Gastrocnemius medialis (tissue), 4 donors: Measurements from ENCODE around the gene VSNL1. TPM values are rescaled to one million over a fixed set of nuclear protein-coding genes. Genes with fewer than 3 reads are reported as not detected.
A peak's percentile ranks its signal among the peaks of the same experiment; 100 is the strongest.

ENCODE experiments used
- ATAC-seq, 2 donors: fragments of 150-250 bp; one replicate each; pipeline ENCODE4 v1.9.1; 2016
- DNase-seq, 2 donors: peaks; one replicate each; pipeline ENCODE4 v3.0.0-alpha.2; 2019
- H3K27ac ChIP-seq, 4 donors: fragments of 200-600 bp; sonication (generic); 1 replicate in 1 of 4; 2 replicates in 3 of 4; pipeline ENCODE4 v1.5.1; 2016 to 2018; ENCODE audit warnings: mild to moderate bottlenecking in 2 of 4, moderate library complexity in 1 of 4
- H3K27me3 ChIP-seq, 3 donors: fragments of 200-600 bp; sonication (generic) in 2 of 3; 1 replicate in 1 of 3; 2 replicates in 2 of 3; pipeline versions ENCODE4 v1.5.1 to v1.6.0; 2016 to 2019; ENCODE audit warnings: mild to moderate bottlenecking in 1 of 3, moderate library complexity in 1 of 3
- H3K36me3 ChIP-seq, 2 donors: fragments of 200-600 bp; sonication (generic) in 1 of 2; one replicate each; pipeline ENCODE4 v1.5.1; 2017 to 2018
- H3K4me1 ChIP-seq, 2 donors: fragments of 200-600 bp; sonication (generic) in 1 of 2; one replicate each; pipeline ENCODE4 v1.5.1; 2016 to 2017; ENCODE audit warnings: mild to moderate bottlenecking in 2 of 2
- H3K4me3 ChIP-seq, 4 donors: fragments of 200-600 bp; sonication (generic) in 3 of 4; 1 replicate in 1 of 4; 2 replicates in 3 of 4; pipeline ENCODE4 v1.5.1; 2016 to 2019; ENCODE audit warnings: mild to moderate bottlenecking in 2 of 4
- H3K9me3 ChIP-seq, 3 donors: fragments of 200-600 bp; sonication (generic) in 2 of 3; 1 replicate in 1 of 3; 2 replicates in 2 of 3; pipeline ENCODE4 v1.5.1; 2016 to 2019
- CTCF ChIP-seq, 5 experiments: fragments of 450-650 bp in 3 of 5; fragments of 200-600 bp in 2 of 5; sonication (generic) in 2 of 5; IDR thresholded peaks in 4 of 5; conservative IDR thresholded peaks in 1 of 5; 1 replicate in 4 of 5; 2 replicates in 1 of 5; pipeline ENCODE4 v1.5.1; 2016 to 2019; ENCODE audit warnings: antibody characterized with exemption in 5 of 5, mild to moderate bottlenecking in 3 of 5, moderate library complexity in 3 of 5
- POLR2A ChIP-seq, 2 donors: fragments of 450-650 bp; IDR thresholded peaks; one replicate each; pipeline ENCODE4 v1.6.1; 2017; ENCODE audit warnings: antibody characterized with exemption in 2 of 2, mild to moderate bottlenecking in 2 of 2, moderate library complexity in 2 of 2
- in situ Hi-C, 4 donors: fragments of 200-750 bp; cut with MboI; loops; one replicate each; pipeline versions ENCODE4 v1.15.0 to v1.8.0; 2017; ENCODE audit warnings: low sequenced_read_pairs in 4 of 4
- intact Hi-C: fragments of 100-400 bp; cut with DNase I; formaldehyde crosslinking; loops from one replicate; pipeline ENCODE4 v1.15.1; 2023; ENCODE audit warnings: low total_unique reads
- total RNA-seq, 4 donors: library from RNA; depleted of rRNA; stranded (reverse); fragments of >200 nt; gene quantifications; one replicate each; pipeline versions ENCODE4 v1.1.0 to v1.2.3, GENCODE V29; 2016

Gene VSNL1
- total RNA-seq, 4 donors from 2014 or later = not detected

- H3K4me3 ChIP-seq = peak overlapping the region; percentile 55 to 69 (median 61)
- TF ChIP-seq POLR2A (IDR thresholded peaks at IDR 0.05) (no peak), CTCF (IDR thresholded peaks at IDR 0.05 in 4 of 5, conservative IDR thresholded peaks at IDR 0.05 in 1 of 5) (no peak)
Measured at GRCh38 chr2:17540813-17541530, 476 bp downstream of the VSNL1 start.

GRCh38 chr2:17541531-17541950 lies 1.0 kb downstream of the VSNL1 start:
- Histone ChIP-seq H3K9me3 (no peaks in the 10 kb centered on the region), H3K27me3 (peaks cover 0 to 48% (median 4%) of the 10 kb centered on the region in 3 donors), H3K4me3 (peak overlapping the region in 3 of 4 donors; percentile 61 to 69 (median 61)), H3K36me3 (no peaks in the 10 kb centered on the region), H3K27ac (no peak overlapping the region), H3K4me1 (peaks cover 6 to 23% of the 10 kb centered on the region in 2 donors)
- TF ChIP-seq POLR2A (IDR thresholded peaks at IDR 0.05) (no peak), CTCF (IDR thresholded peaks at IDR 0.05 in 4 of 5, conservative IDR thresholded peaks at IDR 0.05 in 1 of 5) (no peak)
- DNase-seq = no peak
- intact Hi-C loops = no loop called here
- in situ Hi-C loops = no loop called here
- no peak for ATAC-seq

More at GRCh38 chr2:17540813-17541530, 476 bp downstream of the VSNL1 start:
- Histone ChIP-seq H3K4me1 (peaks cover 6 to 23% of the 10 kb centered on the region in 2 donors), H3K9me3 (no peaks in the 10 kb centered on the region), H3K27ac (peak overlapping the region in 3 of 4 donors; percentile 69 to 74 (median 69)), H3K36me3 (no peaks in the 10 kb centered on the region), H3K27me3 (peaks cover 0 to 42% (median 4%) of the 10 kb centered on the region in 3 donors)
- intact Hi-C loops (no loop called here), in situ Hi-C loops (no loop called here)
- ATAC-seq (no peak), DNase-seq (no peak)

GRCh38 chr2:17542471-17542870 lies 2.0 kb downstream of the VSNL1 start:
- in situ Hi-C loops (no loop called here), intact Hi-C loops (no loop called here)
- TF ChIP-seq POLR2A (IDR thresholded peaks at IDR 0.05) (no peak), CTCF (IDR thresholded peaks at IDR 0.05 in 4 of 5, conservative IDR thresholded peaks at IDR 0.05 in 1 of 5) (no peak)
- ATAC-seq (no peak), DNase-seq (no peak)
- H3K4me3 ChIP-seq = no peak overlapping the region
- H3K4me1 ChIP-seq = peaks cover 6 to 23% of the 10 kb centered on the region in 2 donors
- H3K9me3 ChIP-seq = no peaks in the 10 kb centered on the region
- peaks cover 0 to 48% (median 4%) of the 10 kb centered on the region in 3 donors for H3K27me3 ChIP-seq
- H3K36me3 ChIP-seq = no peaks in the 10 kb centered on the region
- no peak overlapping the region for H3K27ac ChIP-seq

GRCh38 chr2:17543131-17543660 lies 2.7 kb downstream of the VSNL1 start:
- intact Hi-C loops = no loop called here
- in situ Hi-C loops = no loop called here

More at GRCh38 chr2:17543131-17543660, 2.7 kb downstream of the VSNL1 start:
- H3K4me1 ChIP-seq = peaks cover 6 to 21% of the 10 kb centered on the region in 2 donors
- no peaks in the 10 kb centered on the region for H3K9me3 ChIP-seq
- peaks cover 0 to 46% (median under 1%) of the 10 kb centered on the region in 3 donors for H3K27me3 ChIP-seq
- no peaks in the 10 kb centered on the region for H3K36me3 ChIP-seq
- ATAC-seq (no peak), DNase-seq (no peak)
- no peak overlapping the region for H3K27ac ChIP-seq
- no peak overlapping the region for H3K4me3 ChIP-seq
- TF ChIP-seq CTCF (IDR thresholded peaks at IDR 0.05 in 4 of 5, conservative IDR thresholded peaks at IDR 0.05 in 1 of 5) (no peak), POLR2A (IDR thresholded peaks at IDR 0.05) (no peak)
